ENCODE measurements around the gene SLC35A5.

The SLC35A5 gene

GRCh38 chr3:112530573-112530972, 31.3 kb upstream of the SLC35A5 start:
- H3K27me3 ChIP-seq, result no peaks in the 10 kb centered on the region
- no peak for TF ChIP-seq CTCF (IDR thresholded peaks at IDR 0.05)
- no peak overlapping the region for H3K27ac ChIP-seq
- DNase-seq, result no peak
- peaks cover 21 to 66% (median 55%) of the 10 kb centered on the region in 3 donors for H3K36me3 ChIP-seq
- H3K4me3 ChIP-seq, result no peak overlapping the region
- no peaks in the 10 kb centered on the region for H3K9me3 ChIP-seq
- intact Hi-C loops (cut with DNase I; ENCODE audit: low total_unique reads), result no loop called here
- no peaks in the 10 kb centered on the region for H3K4me1 ChIP-seq

GRCh38 chr3:112531358-112531781, 30.5 kb upstream of the SLC35A5 start:
- TF ChIP-seq CTCF (IDR thresholded peaks at IDR 0.05), result peak; percentile 35 to 52
- Histone ChIP-seq H3K27me3 (no peaks in the 10 kb centered on the region), H3K36me3 (peaks cover 22 to 72% (median 63%) of the 10 kb centered on the region in 3 donors), H3K27ac (no peak overlapping the region), H3K4me1 (no peaks in the 10 kb centered on the region), H3K9me3 (no peaks in the 10 kb centered on the region), H3K4me3 (no peak overlapping the region)
- DNase-seq, result no peak
- intact Hi-C loops (cut with DNase I; ENCODE audit: low total_unique reads), result no loop called here

GRCh38 chr3:112539825-112540650, 21.8 kb upstream of the SLC35A5 start:
- Histone ChIP-seq H3K27ac (no peak overlapping the region), H3K4me3 (no peak overlapping the region), H3K36me3 (peaks cover 20 to 56% (median 25%) of the 10 kb centered on the region in 3 donors), H3K27me3 (no peaks in the 10 kb centered on the region), H3K9me3 (no peaks in the 10 kb centered on the region), H3K4me1 (no peaks in the 10 kb centered on the region)
- intact Hi-C loops (cut with DNase I; ENCODE audit: low total_unique reads), result no loop called here
- no peak for TF ChIP-seq CTCF (IDR thresholded peaks at IDR 0.05)
- no peak for DNase-seq

GRCh38 chr3:112546216-112546759, 15.6 kb upstream of the SLC35A5 start:
- Histone ChIP-seq H3K4me1 (peaks cover 0 to 5% (median 0%) of the 10 kb centered on the region in 4 donors), H3K27ac (no peak overlapping the region), H3K36me3 (peaks cover 21 to 55% (median 36%) of the 10 kb centered on the region in 3 donors), H3K9me3 (no peaks in the 10 kb centered on the region), H3K27me3 (no peaks in the 10 kb centered on the region), H3K4me3 (no peak overlapping the region)
- DNase-seq, result no peak
- TF ChIP-seq CTCF (IDR thresholded peaks at IDR 0.05), result no peak
- intact Hi-C loops (cut with DNase I; ENCODE audit: low total_unique reads), result no loop called here

- intact Hi-C loops (cut with DNase I; ENCODE audit: low total_unique reads), result no loop called here
- Histone ChIP-seq H3K4me3 (no peak overlapping the region), H3K36me3 (peaks cover 13 to 30% (median 29%) of the 10 kb centered on the region in 3 donors), H3K27ac (no peak overlapping the region), H3K9me3 (no peaks in the 10 kb centered on the region), H3K27me3 (no peaks in the 10 kb centered on the region), H3K4me1 (peaks cover 0 to 7% (median 3%) of the 10 kb centered on the region in 4 donors)
- DNase-seq, result no peak
- TF ChIP-seq CTCF (IDR thresholded peaks at IDR 0.05), result no peak
Measured at GRCh38 chr3:112550859-112551258, 11.0 kb upstream of the SLC35A5 start.
